AG08395 (cell line): Measurements from ENCODE around the gene NT5E.
A peak's percentile ranks its signal among the peaks of the same experiment; 100 is the strongest.
"Not testable (repeated sequence)": the region's sequence is repeated elsewhere in the genome, so short reads cannot be mapped to it uniquely, and the experiment has no call there.

Experiments used
- DNase-seq: peaks from one replicate; pipeline ENCODE4 v3.0.0; 2012; ENCODE audit warnings: mixed read lengths, low spot score

The NT5E gene

DNA sequence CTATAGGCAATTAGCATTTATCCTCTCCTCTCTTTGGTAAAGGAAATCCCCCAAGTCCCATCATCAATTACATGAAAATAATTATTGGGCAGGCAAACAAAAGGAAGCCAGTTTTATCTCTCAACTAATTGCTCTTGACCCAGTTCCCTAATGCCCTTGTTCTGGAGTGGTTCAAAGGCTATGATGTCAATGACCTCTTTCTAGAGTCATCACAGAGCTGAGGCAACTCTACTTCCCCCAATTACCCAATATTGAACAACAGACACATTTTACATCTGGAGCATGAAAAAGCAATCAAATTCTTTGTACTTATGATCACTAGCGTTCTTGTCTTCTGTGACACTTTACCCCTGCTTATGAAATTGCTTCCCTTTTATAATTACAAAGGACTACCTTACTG lies 43.5 kb downstream of the NT5E start:
- DNase-seq: no peak

DNA sequence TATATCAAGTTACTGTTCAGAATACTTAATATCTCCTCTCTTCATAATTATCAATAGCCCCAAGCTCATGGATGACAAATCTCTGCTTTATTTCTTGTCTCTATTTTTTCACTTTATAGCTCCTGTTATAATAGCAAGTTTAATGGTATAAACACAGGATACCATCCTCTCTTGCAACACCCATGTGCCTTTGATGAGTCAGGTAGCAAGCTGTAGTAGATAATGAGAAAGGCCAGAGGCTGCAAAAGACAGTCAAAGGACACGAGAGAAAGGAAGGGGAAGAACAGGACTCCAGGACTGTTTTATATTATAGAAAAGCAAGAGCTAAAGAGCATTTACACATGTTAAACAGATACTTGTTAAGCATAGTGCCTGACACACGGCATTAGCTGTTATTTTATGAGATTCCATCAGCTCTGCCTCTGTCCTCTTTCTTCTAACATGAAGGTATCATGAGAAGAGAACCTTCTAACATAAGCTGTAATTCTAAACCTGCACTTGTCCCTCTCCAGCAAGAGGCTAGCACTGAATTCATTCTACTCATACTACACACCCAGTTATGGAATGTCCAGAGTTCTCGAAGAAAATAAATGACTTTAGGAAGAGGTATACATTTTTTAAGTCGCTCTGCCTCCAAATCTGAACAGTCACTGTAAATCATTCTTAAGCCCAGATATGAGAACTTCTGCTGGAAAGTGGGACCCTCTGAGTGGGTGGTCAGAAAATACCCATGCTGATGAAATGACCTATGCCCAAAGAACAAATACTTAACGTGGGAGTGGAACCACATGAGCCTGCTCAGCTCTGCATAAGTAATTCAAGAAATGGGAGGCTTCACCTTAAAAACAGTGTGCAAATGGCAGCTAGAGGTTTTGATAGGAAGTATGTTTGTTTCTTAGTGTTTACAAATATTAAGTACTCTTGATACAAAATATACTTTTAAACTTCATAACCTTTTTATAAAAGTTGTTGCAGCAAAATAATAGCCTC lies 45.0 kb downstream of the NT5E start:
- DNase-seq: peak; percentile 22

DNA sequence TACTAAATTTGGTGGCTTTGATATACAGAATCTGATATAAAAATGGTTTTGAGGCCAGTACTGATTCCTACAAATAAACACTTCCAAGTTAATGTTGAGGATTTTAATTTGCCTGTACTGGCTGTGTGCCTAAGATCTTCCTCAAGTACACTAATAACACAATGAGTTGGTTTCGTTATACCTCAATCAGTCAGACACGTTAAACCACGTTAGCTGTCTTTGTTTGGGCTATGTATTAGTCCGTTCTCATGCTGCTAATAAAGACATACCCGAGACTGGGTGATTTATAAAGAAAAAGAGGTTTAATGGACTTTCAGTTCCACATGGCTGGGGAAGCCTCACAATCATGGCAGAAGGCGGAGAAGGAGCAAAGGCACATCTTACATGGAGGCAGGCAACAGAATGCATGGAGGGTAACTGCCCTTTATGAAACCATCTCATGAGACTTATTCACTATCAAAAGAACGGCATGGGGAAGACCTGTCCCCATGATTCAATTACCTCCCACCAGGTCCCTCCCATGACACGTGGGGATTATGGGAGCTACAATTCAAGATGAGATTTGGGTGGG lies 46.2 kb downstream of the NT5E start:
- no peak for DNase-seq

DNA sequence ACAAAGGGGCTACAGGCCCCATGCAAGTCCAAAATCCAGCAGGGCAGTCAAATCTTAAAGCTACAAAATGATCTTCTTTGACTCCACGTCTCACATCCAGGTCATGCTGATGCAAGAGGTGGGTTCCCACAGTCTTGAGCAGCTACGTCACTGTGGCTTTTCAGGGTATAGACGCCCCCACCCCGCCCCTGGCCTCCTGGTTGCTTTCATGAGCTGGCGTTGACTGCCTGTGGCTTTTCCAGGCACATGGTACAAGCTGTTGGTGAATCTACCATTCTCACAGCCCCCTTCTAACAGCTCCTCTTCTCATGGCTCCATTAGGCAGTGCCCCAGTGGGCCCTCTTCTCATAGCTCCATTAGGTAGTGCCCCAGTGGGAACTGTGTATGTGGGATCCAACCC lies 47.0 kb downstream of the NT5E start:
- DNase-seq: no peak

DNA sequence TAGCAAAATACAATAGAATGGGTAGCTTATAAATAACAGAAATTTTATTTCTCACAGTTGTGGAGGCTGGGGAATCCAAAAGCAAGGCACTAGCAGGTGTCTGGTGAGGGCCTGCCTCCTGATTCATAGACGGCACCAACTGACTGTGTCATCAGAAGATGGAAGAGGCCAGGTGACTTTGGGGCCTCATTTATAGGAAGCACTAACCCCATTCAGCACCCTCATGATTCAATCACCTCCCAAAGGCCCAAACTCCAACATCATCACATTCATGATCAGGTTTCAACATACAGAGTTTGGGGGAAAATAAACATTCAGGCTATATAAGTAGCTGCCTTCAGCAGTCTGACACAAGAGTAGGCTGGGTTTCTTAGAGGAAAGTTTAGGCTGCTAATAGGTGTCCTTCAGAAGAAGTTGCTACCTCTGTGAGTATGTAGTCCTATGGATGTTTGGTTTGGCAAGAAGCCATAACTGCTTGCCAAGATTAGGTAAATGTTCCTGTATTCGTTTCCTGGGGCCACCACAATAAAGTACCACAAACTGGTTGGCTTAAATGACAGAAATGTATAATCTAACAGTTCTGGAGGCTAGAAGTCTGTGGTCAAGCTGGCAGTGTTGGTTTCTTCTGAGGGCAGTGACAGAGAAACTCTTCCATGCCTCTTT lies 48.8 kb downstream of the NT5E start:
- no peak for DNase-seq

DNA sequence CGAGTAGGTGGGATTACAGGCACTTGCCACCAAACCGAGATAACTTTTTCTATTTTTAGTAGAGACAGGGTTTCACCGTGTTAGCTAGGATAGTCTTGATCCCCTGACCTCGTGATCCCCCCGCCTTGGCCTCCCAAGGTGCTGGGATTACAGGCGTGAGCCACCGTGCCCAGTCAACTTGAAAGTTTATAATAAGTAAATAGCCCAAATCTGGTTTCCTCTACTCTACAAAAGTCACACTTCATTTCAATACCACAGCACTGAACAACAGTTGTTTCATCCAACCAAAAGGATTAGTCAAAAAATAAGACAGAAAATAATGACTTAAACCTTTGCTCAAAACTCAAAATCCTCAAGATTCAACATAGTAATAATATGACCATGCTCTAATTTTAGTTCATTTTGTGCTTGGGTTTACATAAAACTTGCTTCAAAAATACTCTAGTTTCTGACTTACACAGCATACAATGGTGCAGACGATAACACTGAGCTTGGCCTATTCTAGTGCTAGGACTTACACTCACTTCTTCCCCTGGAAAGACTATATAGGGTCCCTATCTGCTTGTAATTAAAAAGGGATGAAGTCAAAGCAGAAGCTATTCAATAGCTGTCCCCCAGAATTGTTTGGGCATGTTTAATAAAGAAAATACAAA lies 56.7 kb downstream of the NT5E start:
- no peak for DNase-seq

DNA sequence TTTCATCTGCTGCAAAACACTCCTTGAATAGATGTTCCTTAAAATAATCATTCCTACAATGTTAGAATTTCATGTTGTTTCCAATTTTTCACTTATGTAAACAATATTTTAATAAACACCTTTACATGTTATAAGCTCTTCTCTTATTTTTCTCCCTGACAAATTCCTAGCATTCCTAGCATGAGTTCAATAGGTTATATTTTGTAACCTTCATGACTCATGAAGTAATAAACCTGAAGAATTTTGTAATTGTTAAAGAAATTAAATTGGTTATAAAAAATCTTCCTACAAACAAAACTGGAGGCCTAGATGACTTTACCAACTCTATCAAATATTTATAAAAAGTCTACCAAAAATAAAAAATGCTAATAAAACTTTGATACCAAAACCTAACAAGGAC lies 66.3 kb downstream of the NT5E start:
- DNase-seq: peak; percentile 13

DNA sequence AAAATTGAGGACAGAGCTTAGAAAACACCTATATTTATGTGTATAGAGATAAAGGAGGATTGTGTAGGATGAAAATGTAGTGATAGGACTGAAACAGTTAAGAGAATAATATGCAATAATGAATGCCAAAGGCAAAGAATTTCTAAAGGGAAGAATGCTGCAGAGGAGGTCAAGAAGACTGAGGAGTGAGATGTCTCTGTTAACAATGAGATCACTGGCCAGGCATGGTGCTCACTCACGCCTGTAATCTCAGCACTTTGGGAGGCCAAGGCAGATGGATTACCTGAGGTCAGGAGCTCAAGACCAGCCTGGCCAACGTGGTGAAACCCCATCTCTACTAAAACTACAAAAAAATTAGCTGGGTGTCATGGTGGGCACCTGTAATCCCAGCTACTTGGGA lies 74.4 kb downstream of the NT5E start:
- not testable (repeated sequence) for DNase-seq

DNA sequence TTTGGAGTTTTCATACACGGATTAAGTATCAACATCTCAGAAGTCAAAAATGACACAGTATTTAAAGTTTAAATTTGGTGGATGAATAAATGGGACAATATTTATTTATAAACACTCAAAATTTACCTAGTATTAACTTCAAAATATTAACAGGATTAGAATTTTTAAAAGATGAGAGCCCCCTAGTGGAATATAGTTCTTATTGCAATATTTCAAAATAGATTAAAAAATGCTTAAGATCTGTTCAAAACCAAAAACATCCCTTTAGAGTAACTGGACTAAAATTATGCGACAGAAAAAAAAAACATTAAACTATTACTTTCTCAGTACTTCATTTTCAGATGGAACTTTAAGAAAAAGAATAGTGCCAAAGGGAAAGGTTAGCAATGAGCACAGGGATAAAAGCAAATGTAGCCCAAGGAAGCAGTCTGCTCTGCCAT lies 87.2 kb downstream of the NT5E start:
- DNase-seq: peak; percentile 9

DNA sequence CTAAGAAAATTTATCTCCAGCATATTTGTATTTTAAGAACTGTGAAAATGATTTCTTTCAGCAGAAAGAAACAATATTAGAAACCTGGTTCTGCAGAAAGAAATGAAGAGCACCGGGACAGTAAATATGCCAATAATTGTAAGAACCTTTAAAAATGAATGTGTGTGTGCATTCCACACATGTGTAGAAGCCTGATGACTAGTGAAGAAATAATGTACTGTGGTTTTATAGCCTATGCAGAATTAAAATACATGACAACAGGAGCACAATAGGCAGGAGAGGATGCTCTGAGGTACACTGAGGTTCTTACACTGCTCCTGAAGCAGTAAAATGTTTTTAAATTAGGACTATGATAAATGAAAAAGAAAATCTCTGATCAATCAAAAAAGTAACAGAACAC lies 94.9 kb downstream of the NT5E start:
- DNase-seq: peak; percentile 6
